Activated naive CD8-positive, alpha-beta T cell (primary cell): ENCODE data around the gene RINL.
A peak's percentile ranks its signal among the peaks of the same experiment; 100 is the strongest.

Source experiments
- H3K27ac Mint-ChIP-seq: one replicate; pipeline ENCODE4 v1.8.0; 2021; ENCODE audit warnings: mixed read lengths
- H3K27me3 Mint-ChIP-seq: one replicate; pipeline ENCODE4 v1.8.0; 2021; ENCODE audit warnings: mixed read lengths
- H3K36me3 Mint-ChIP-seq: one replicate; pipeline ENCODE4 v1.8.0; 2021; ENCODE audit warnings: mixed read lengths
- H3K4me1 Mint-ChIP-seq: one replicate; pipeline ENCODE4 v1.8.0; 2021; ENCODE audit warnings: low read depth, mixed read lengths
- H3K4me3 Mint-ChIP-seq: one replicate; pipeline ENCODE4 v1.8.0; 2021; ENCODE audit warnings: mild to moderate bottlenecking, mixed read lengths
- H3K9me3 Mint-ChIP-seq: one replicate; pipeline ENCODE4 v1.8.0; 2021; ENCODE audit warnings: low read depth, mixed read lengths

The RINL gene

DNA sequence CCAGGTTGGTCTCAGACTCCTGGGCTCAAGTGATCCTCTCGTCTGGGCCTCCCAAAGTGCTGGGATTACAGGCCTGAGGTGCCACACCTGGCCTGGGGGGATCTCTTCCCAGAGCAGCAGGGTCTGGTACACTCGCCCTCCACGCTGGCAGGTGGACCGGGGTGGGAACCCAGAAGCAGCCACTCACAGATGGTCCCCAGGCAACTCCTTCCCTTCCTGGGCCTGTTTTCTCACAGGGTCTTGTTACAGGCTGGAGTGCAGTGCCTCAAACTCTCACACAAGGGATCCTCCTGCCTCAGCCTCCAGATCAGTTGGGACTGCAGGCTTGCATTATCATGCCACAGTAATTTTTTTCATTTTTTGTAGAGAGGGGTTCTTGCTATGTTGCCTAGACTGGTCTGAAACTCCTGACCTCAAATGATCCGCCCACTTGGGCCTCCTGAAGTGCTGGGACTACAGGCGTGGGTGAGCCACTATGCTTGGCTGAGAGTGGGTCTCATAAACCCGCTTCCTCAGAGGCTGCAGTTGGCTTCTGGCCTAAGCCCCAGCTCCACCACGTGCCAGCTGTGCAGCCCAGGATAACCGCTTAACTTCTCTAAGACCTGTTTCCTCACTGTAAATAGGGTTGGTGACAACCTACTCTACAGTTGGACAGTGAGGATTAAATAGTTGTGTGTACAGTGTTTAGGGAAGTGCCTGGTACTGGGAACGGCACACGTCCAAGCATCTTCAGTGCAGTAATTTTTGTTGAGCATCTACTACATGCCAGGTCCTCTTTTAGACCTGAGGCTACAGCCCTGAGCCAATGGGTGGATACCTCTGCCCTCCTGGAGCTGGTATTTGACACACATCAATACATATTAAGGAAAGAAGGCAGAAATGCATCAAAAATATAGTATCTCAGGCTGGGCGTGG lies 34.8 kb upstream of the RINL start:
- H3K27ac Mint-ChIP-seq, result no peak overlapping the region
- peaks cover 9% of the 10 kb centered on the region for H3K4me1 Mint-ChIP-seq
- H3K27me3 Mint-ChIP-seq, result no peaks in the 10 kb centered on the region
- H3K9me3 Mint-ChIP-seq, result no peaks in the 10 kb centered on the region
- H3K4me3 Mint-ChIP-seq, result no peak overlapping the region
- H3K36me3 Mint-ChIP-seq, result peaks cover 3% of the 10 kb centered on the region

DNA sequence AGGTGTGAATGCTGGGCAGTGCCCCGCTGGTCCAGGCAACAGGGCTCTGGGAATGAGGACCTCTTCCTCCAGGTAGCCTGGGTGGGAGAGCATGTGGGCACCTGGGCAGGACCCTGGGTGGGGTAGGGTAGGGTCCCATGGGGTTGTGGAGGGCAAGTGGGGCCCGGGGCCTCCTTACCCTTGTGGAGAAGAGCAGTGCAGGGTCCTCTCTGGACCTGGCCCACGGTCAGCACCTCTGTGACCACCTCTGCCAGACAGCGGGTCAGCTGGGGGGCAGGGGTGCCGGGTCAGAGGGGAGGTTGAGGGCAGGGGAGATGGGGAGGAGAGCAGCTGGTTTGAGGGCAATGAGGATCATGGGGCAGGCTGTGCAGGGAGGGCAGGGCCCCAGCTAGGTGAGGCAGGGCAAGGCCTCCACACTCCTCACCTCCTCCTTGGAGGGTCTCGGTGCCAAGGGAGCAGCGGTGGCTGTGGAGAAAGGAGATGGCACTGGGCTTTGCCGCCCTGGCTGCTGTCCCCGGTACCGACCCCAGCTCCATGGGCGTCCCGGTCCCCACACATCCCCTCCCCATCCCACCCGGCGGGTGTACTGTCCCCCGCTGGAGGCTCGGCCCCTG lies 33.4 kb upstream of the RINL start:
- Mint-ChIP-seq H3K27me3 (no peaks in the 10 kb centered on the region), H3K4me1 (peaks cover 12% of the 10 kb centered on the region), H3K36me3 (peaks cover 6% of the 10 kb centered on the region), H3K4me3 (no peak overlapping the region), H3K9me3 (no peaks in the 10 kb centered on the region), H3K27ac (no peak overlapping the region)

DNA sequence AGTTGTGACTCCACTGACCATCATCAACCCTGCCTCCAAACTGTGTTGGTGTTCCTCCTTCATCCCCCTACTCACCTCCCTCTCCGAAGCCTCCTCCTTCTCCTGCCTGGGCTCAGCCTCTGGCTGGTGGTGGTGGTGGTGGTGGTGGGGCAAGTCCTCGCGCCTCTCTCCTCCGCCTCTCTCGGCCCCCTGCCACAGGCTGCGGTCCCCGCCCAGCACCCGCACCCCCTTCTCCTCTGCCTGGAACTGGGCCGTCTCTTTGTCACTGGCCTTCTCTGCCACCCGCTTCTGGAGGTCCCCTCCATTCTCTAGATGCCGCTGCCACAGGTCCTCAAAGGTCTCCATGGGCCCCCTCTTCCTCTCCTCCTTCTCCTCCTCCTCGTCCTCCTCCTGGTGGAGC lies 32.4 kb upstream of the RINL start:
- H3K4me1 Mint-ChIP-seq, result peaks cover 12% of the 10 kb centered on the region
- no peaks in the 10 kb centered on the region for H3K27me3 Mint-ChIP-seq
- H3K27ac Mint-ChIP-seq, result no peak overlapping the region
- no peaks in the 10 kb centered on the region for H3K9me3 Mint-ChIP-seq
- peaks cover 6% of the 10 kb centered on the region for H3K36me3 Mint-ChIP-seq
- H3K4me3 Mint-ChIP-seq, result no peak overlapping the region

DNA sequence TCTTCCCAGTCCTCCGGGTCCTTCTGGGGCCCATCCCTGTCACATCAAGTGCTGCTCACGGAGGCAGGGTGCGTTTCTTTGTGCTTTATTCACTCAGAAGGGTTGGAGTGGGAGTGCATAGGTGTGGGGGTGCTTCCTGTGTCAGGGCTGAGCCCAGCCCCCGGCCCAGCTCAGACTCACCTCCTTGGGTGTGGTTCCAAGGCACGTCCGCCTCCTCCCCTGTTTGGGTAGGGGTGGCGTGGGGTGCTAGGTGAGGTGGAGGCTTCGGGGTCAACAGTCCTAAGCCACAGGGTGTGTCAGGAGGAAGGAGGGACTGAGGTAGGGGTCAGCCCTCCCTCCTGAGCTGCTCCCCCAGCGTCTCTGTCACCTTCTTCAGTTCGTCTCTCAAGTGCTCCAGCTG lies 30.8 kb upstream of the RINL start:
- Mint-ChIP-seq H3K27ac (no peak overlapping the region), H3K9me3 (no peaks in the 10 kb centered on the region), H3K36me3 (peaks cover 10% of the 10 kb centered on the region), H3K4me3 (no peak overlapping the region), H3K27me3 (no peaks in the 10 kb centered on the region), H3K4me1 (peaks cover 19% of the 10 kb centered on the region)

DNA sequence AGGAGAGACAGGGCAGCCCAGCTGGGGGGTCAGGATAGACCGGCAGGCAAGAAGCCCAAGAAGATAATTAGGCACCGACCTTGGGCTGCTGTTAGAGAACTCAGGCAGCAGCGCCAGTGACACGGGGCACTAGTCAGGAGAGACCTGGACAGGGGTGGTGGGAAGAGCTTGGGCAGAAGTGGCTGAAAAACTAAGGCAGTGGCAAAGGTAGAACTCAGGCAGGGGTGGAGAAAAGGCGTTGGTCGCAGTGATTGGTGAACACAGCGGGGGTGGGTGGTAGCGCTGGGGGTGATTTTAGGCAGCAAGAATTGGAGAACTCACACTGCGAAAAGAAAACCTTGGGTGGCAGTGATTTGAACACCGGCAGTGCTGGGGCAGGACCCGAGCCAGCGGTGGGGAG lies 29.6 kb upstream of the RINL start:
- Mint-ChIP-seq H3K9me3 (no peaks in the 10 kb centered on the region), H3K27ac (no peak overlapping the region), H3K4me3 (no peak overlapping the region)

DNA sequence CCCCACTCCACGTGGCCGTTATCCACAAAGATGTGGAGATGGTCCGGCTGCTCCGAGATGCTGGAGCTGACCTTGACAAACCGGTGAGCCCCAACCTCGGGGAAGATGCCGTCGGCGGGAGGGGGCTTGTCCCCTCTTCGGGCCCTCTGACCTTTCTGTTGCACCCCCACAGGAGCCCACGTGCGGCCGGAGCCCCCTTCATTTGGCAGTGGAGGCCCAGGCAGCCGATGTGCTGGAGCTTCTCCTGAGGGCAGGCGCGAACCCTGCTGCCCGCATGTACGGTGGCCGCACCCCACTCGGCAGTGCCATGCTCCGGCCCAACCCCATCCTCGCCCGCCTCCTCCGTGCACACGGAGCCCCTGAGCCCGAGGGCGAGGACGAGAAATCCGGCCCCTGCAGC lies 29.2 kb upstream of the RINL start:
- Mint-ChIP-seq H3K27ac (no peak overlapping the region), H3K4me1 (peaks cover 22% of the 10 kb centered on the region), H3K4me3 (no peak overlapping the region), H3K27me3 (no peaks in the 10 kb centered on the region), H3K9me3 (no peaks in the 10 kb centered on the region), H3K36me3 (peaks cover 10% of the 10 kb centered on the region)

More for the DNA sequence above, 29.6 kb upstream of the RINL start:
- peaks cover 10% of the 10 kb centered on the region for H3K36me3 Mint-ChIP-seq
- no peaks in the 10 kb centered on the region for H3K27me3 Mint-ChIP-seq
- H3K4me1 Mint-ChIP-seq, result peaks cover 21% of the 10 kb centered on the region

DNA sequence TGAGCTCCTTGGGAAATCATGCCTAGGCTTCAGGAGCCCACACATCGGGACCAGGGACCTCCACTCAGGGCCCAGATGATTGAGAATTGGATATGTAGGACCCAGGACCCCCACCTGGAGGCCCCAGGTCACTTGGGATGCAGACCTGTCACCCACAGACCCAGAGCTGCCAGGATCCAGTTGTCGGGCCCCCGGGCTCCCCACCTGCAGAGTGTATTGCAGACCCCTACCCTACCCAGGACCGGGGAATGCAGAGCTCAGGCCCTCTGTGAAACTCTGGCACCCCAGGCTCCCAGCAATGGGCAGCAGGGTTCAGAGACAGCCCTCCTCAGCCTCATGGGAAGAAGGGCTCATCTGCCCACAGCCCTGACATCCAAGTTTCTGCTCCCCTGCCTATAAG lies 27.5 kb upstream of the RINL start:
- H3K27ac Mint-ChIP-seq, result peak overlapping the region; percentile 34

DNA sequence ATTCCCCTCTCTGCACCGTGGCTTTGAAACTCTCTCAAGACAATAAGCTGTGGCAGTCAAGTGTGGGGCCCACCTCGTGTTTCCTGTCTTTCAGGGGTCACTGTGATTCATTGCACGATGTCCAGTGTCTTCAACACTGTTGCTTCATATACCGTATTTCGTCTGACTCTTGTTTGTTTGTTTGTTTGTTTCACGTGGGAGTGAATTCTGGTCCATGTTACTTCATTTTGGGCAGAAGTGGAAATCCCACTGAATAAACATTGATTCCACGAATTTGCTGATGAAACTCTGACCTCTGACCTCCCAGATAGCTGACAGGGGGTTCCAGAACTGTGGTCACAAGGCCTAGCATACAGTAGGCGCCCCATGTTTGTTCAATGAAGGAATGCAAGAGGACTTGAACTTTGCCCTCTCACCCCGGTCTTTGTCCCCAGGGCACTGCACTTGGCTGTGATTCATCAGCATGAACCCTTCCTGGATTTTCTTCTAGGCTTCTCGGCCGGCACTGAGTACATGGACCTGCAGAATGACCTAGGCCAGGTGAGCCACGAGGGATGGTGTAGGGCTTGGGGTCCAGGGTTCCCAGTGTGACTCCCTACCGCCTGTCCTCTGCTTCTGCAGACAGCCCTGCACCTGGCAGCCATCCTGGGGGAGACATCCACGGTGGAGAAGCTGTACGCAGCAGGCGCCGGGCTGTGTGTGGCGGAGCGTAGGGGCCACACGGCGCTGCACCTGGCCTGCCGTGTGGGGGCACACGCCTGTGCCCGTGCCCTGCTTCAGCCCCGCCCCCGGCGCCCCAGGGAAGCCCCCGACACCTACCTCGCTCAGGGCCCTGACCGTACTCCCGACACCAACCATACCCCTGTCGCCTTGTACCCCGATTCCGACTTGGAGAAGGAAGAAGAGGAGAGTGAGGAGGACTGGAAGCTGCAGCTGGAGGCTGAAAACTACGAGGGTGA lies 26.8 kb upstream of the RINL start:
- peaks cover 34% of the 10 kb centered on the region for H3K4me1 Mint-ChIP-seq
- H3K9me3 Mint-ChIP-seq, result no peaks in the 10 kb centered on the region
- peak overlapping the region; percentile 31 for H3K4me3 Mint-ChIP-seq
- H3K36me3 Mint-ChIP-seq, result peaks cover 10% of the 10 kb centered on the region
- no peaks in the 10 kb centered on the region for H3K27me3 Mint-ChIP-seq
- peak overlapping the region; percentile 34 for H3K27ac Mint-ChIP-seq

More for the DNA sequence above, 27.5 kb upstream of the RINL start:
- Mint-ChIP-seq H3K27me3 (no peaks in the 10 kb centered on the region), H3K4me1 (peaks cover 32% of the 10 kb centered on the region), H3K36me3 (peaks cover 10% of the 10 kb centered on the region), H3K9me3 (no peaks in the 10 kb centered on the region), H3K4me3 (no peak overlapping the region)

DNA sequence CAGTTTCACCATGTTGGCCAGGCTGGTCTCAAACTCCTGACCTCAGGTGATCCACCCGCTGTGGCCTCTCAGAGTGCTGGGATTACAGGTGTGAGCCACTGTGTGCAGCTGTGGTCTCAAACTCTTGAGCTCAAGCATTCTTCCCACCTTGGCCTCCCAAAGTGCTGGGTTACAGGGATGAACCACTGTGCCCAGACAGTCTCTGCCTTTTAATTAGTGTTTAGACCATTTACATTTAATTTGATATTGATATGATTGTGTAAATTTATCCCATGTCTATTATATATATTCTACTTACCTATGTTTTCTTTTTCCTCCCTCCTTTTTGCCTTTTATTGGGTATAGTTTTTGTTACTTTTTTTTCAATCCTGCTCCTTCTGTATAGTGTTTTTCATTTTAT lies 23.6 kb upstream of the RINL start:
- Mint-ChIP-seq H3K27me3 (no peaks in the 10 kb centered on the region), H3K36me3 (peaks cover 4% of the 10 kb centered on the region), H3K9me3 (no peaks in the 10 kb centered on the region), H3K27ac (no peak overlapping the region), H3K4me3 (peak overlapping the region; percentile 99), H3K4me1 (peaks cover 42% of the 10 kb centered on the region)

DNA sequence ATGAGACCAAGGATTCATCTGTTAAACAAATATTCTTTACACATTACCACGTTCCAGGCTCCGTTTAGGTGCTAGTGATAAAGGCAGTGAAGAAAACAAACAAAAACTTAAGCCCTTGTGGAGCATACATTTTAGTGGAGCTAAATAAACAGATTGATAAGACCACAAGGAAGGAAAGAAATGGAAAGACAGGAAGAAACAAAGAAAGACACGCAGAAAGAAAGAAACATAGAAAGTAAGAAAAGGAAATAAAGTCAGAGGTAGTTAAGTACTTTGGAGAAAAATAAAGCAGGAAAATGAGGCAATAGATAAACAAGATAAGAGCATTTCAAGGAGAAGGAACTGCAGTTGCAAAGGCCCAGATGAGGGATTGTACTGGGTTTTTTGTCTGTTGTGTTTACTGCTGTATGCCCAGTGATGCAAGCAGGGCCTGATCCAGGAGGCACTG lies 22.7 kb upstream of the RINL start:
- Mint-ChIP-seq H3K9me3 (no peaks in the 10 kb centered on the region), H3K27ac (peak overlapping the region; percentile 96), H3K4me3 (peak overlapping the region; percentile 99), H3K4me1 (peaks cover 42% of the 10 kb centered on the region), H3K27me3 (no peaks in the 10 kb centered on the region), H3K36me3 (peaks cover 4% of the 10 kb centered on the region)

DNA sequence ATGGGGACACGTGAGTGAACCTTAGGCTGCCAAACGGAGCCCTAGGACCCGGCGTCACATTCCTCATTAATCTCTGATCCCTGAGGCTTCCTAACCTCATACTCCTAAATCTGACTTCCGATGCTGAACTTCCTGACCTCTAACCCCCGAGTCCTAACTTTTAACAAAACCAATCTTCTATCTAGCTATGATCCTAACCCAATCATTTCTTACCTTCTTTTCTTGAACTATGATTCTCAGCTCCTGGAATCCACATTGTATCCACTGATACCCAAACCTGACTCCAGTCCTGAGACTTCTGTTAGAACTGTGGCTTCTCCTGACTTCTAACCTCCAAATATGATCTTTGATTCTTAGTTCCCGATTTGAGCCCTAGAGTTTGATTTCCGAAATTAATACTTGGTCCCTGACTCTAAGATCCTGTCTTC lies 22.1 kb upstream of the RINL start:
- peak overlapping the region; percentile 99 for H3K4me3 Mint-ChIP-seq
- H3K4me1 Mint-ChIP-seq, result peaks cover 42% of the 10 kb centered on the region
- no peaks in the 10 kb centered on the region for H3K27me3 Mint-ChIP-seq
- H3K27ac Mint-ChIP-seq, result peak overlapping the region; percentile 96
- no peaks in the 10 kb centered on the region for H3K9me3 Mint-ChIP-seq
- H3K36me3 Mint-ChIP-seq, result peaks cover 4% of the 10 kb centered on the region

DNA sequence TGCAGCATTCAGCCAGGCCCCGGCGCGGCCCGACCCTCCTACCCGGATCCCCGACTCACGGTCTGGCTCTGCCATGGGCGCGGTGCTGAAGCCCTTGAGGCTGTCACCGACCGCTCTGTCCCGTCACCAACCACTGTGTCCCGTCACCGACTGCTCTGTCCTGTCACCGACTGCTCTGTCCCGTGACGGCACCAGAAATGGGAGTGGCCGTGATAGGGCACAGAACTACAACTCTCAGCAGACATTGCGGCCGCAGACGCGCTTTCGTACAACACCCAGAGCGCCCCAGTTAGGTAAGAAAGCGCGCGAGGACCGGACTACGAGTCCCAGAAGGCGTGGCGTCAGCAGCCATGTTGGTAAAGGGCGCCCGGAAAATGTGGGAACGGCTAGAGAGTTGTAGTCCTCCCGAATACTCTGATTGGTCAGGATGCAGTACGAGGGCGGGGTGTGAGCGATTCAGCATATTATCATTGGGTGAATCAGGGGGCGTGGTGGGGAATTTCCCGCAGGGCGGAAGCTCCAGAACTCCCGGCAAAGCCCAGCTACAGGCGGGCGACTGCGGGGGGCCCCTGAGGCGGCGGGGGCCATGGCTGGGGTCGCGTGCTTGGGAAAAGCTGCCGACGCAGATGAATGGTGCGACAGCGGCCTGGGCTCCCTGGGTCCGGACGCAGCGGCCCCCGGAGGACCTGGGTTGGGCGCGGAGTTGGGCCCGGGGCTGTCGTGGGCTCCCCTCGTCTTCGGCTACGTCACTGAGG lies 21.5 kb upstream of the RINL start, which contains the start of the genes NFKBIB and SIRT2:
NFKBIB (plus strand) TSS at position 523 of the 755 bp plus-strand sequence; CDS start at position 587, 64 bp downstream.
SIRT2 (minus strand) TSS at position 172 of the 755 bp plus-strand sequence; CDS start at position 75, 97 bp downstream.
- Mint-ChIP-seq H3K4me1 (peaks cover 43% of the 10 kb centered on the region), H3K36me3 (peaks cover 5% of the 10 kb centered on the region), H3K27ac (peak within 1 kb of the TSS; percentile 96), H3K27me3 (no peaks in the 10 kb centered on the region), H3K9me3 (no peaks in the 10 kb centered on the region), H3K4me3 (peak within 1 kb of the TSS; percentile 99)

DNA sequence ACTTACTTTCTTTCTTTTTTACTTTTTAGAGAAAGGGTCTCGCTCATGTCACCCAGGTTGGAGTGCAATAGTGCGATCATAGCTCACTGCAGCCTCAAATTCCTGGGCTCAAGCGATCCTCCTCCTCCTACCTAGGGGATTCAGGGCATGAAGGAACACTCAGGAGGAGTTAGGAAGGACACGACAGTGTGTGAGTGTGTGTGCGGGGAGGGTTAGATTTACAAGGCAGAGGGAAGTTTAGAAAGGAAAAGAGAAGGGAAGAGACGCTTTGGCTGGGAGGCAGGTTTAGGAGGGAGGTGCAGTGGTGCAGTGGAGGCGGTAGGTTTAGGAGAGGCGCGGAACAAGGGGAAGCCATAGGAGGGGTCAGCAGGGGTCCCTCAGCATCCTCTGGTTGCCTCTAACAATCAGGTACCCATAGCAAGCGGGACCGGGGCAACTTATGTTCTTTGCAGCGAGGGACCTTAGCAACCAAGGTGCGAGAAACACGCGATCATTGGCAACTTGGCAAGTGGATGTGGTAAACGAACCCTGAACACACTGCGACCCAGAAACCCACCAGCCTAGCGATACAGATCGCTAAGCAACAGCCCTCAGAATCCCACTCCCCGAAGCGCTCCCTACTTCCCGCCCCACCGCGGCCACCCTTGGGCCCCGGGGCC lies 20.8 kb upstream of the RINL start:
- H3K4me3 Mint-ChIP-seq, result peak overlapping the region; percentile 96
- H3K36me3 Mint-ChIP-seq, result peaks cover 2% of the 10 kb centered on the region
- no peaks in the 10 kb centered on the region for H3K27me3 Mint-ChIP-seq
- no peaks in the 10 kb centered on the region for H3K9me3 Mint-ChIP-seq
- peaks cover 37% of the 10 kb centered on the region for H3K4me1 Mint-ChIP-seq
- peak overlapping the region; percentile 90 for H3K27ac Mint-ChIP-seq
